ENCODE results near the gene ADCY1.

GRCh38 chr7:45689797-45690761, 115.9 kb downstream of the ADCY1 start:
- TF ChIP-seq GATA2 (IDR thresholded peaks at IDR 0.05; ENCODE audit: low read depth, low read length) (no peak), GATA3 (IDR thresholded peaks at IDR 0.05; ENCODE audit: low read depth, low read length) (no peak)
